Measurements from ENCODE around the gene HMGB2.
A peak's percentile ranks its signal among the peaks of the same experiment; 100 is the strongest.

Gene HMGB2

GRCh38 chr4:173334085-173334890 is at the start of gene HMGB2:
HMGB2 (minus strand) TSS chr4:173334358; CDS start chr4:173333649, 709 bp downstream.
- H3K4me1 Mint-ChIP-seq: peaks cover 26% of the 10 kb centered on the region
- H3K27ac Mint-ChIP-seq: peak within 1 kb of the TSS; percentile 99
- peak within 1 kb of the TSS; percentile 98 for H3K4me3 Mint-ChIP-seq

GRCh38 chr4:173382349-173382748 is 48.2 kb upstream of the HMGB2 start:
- Mint-ChIP-seq H3K9me3 (no peaks in the 10 kb centered on the region), H3K4me1 (no peaks in the 10 kb centered on the region), H3K36me3 (peaks cover 17% of the 10 kb centered on the region), H3K4me3 (no peak overlapping the region), H3K27ac (no peak overlapping the region)
- no peak for DNase-seq (ENCODE audit: low spot score in 2 of 2)
- ATAC-seq: no peak

More at GRCh38 chr4:173334085-173334890, at the start of gene HMGB2:
- Mint-ChIP-seq H3K36me3 (peaks cover 63% of the 10 kb centered on the region), H3K9me3 (no peaks in the 10 kb centered on the region)
- DNase-seq (ENCODE audit: low spot score in 2 of 2) (peak; percentile 94 to 99), ATAC-seq (peak; percentile 96)

- ATAC-seq: no peak
- Mint-ChIP-seq H3K4me1 (no peaks in the 10 kb centered on the region), H3K36me3 (peaks cover 24% of the 10 kb centered on the region), H3K4me3 (no peak overlapping the region), H3K9me3 (no peaks in the 10 kb centered on the region), H3K27ac (no peak overlapping the region)
- DNase-seq (ENCODE audit: low spot score in 2 of 2): no peak
Measured at GRCh38 chr4:173381610-173382009, 47.5 kb upstream of the HMGB2 start.

GRCh38 chr4:173380987-173381386 is 46.8 kb upstream of the HMGB2 start:
- no peaks in the 10 kb centered on the region for H3K4me1 Mint-ChIP-seq
- no peak for ATAC-seq
- no peak for DNase-seq (ENCODE audit: low spot score in 2 of 2)
- H3K36me3 Mint-ChIP-seq: peaks cover 31% of the 10 kb centered on the region
- H3K4me3 Mint-ChIP-seq: no peak overlapping the region
- no peak overlapping the region for H3K27ac Mint-ChIP-seq
- no peaks in the 10 kb centered on the region for H3K9me3 Mint-ChIP-seq

GRCh38 chr4:173379929-173380328 is 45.8 kb upstream of the HMGB2 start:
- Mint-ChIP-seq H3K27ac (no peak overlapping the region), H3K36me3 (peaks cover 41% of the 10 kb centered on the region), H3K4me1 (no peaks in the 10 kb centered on the region), H3K4me3 (no peak overlapping the region), H3K9me3 (no peaks in the 10 kb centered on the region)
- ATAC-seq (no peak), DNase-seq (ENCODE audit: low spot score in 2 of 2) (no peak)

- ATAC-seq (no peak), DNase-seq (ENCODE audit: low spot score in 2 of 2) (no peak)
- no peak overlapping the region for H3K4me3 Mint-ChIP-seq
- H3K4me1 Mint-ChIP-seq: peaks cover 7% of the 10 kb centered on the region
- peaks cover 84% of the 10 kb centered on the region for H3K36me3 Mint-ChIP-seq
- no peak overlapping the region for H3K27ac Mint-ChIP-seq
- no peaks in the 10 kb centered on the region for H3K9me3 Mint-ChIP-seq
Measured at GRCh38 chr4:173374588-173374987, 40.4 kb upstream of the HMGB2 start.

- peaks cover 72% of the 10 kb centered on the region for H3K36me3 Mint-ChIP-seq
- no peaks in the 10 kb centered on the region for H3K9me3 Mint-ChIP-seq
- peak; percentile 28 to 76 for DNase-seq (ENCODE audit: low spot score in 2 of 2)
- peaks cover 24% of the 10 kb centered on the region for H3K4me1 Mint-ChIP-seq
- H3K4me3 Mint-ChIP-seq: peak overlapping the region; percentile 94
- H3K27ac Mint-ChIP-seq: peak overlapping the region; percentile 95
- ATAC-seq: peak; percentile 34
Measured at GRCh38 chr4:173371292-173372192, 37.4 kb upstream of the HMGB2 start.

GRCh38 chr4:173370477-173371291 is 36.5 kb upstream of the HMGB2 start, which contains the start of gene SAP30:
SAP30 (plus strand) TSS chr4:173370954; CDS start chr4:173371183, 229 bp downstream.
- H3K27ac Mint-ChIP-seq: peak within 1 kb of the TSS; percentile 95
- no peaks in the 10 kb centered on the region for H3K9me3 Mint-ChIP-seq
- H3K4me3 Mint-ChIP-seq: peak within 1 kb of the TSS; percentile 94
- H3K4me1 Mint-ChIP-seq: peaks cover 27% of the 10 kb centered on the region
- peaks cover 64% of the 10 kb centered on the region for H3K36me3 Mint-ChIP-seq
- peak; percentile 77 to 93 for DNase-seq (ENCODE audit: low spot score in 2 of 2)
- ATAC-seq: peak; percentile 91

- no peaks in the 10 kb centered on the region for H3K9me3 Mint-ChIP-seq
- H3K36me3 Mint-ChIP-seq: peaks cover 58% of the 10 kb centered on the region
- H3K27ac Mint-ChIP-seq: peak overlapping the region; percentile 95
- peak; percentile 46 for ATAC-seq
- peak in 1 of 2 donors; percentile 76 for DNase-seq (ENCODE audit: low spot score in 2 of 2)
- peaks cover 33% of the 10 kb centered on the region for H3K4me1 Mint-ChIP-seq
- H3K4me3 Mint-ChIP-seq: peak overlapping the region; percentile 94
Measured at GRCh38 chr4:173370130-173370476, 35.9 kb upstream of the HMGB2 start.

GRCh38 chr4:173367946-173368345 is 33.8 kb upstream of the HMGB2 start:
- Mint-ChIP-seq H3K4me1 (peaks cover 30% of the 10 kb centered on the region), H3K4me3 (peak overlapping the region; percentile 94), H3K9me3 (no peaks in the 10 kb centered on the region), H3K36me3 (peaks cover 48% of the 10 kb centered on the region), H3K27ac (no peak overlapping the region)
- no peak for ATAC-seq
- no peak for DNase-seq (ENCODE audit: low spot score in 2 of 2)

- Mint-ChIP-seq H3K36me3 (peaks cover 51% of the 10 kb centered on the region), H3K4me3 (peak overlapping the region; percentile 94), H3K27ac (peak overlapping the region; percentile 30), H3K9me3 (no peaks in the 10 kb centered on the region), H3K4me1 (peaks cover 28% of the 10 kb centered on the region)
- DNase-seq (ENCODE audit: low spot score in 2 of 2): no peak
- ATAC-seq: no peak
Measured at GRCh38 chr4:173367285-173367684, 33.1 kb upstream of the HMGB2 start.

GRCh38 chr4:173365359-173365996 is 31.3 kb upstream of the HMGB2 start:
- ATAC-seq: no peak
- Mint-ChIP-seq H3K9me3 (no peaks in the 10 kb centered on the region), H3K27ac (no peak overlapping the region), H3K4me1 (peaks cover 28% of the 10 kb centered on the region), H3K36me3 (peaks cover 38% of the 10 kb centered on the region), H3K4me3 (no peak overlapping the region)
- no peak for DNase-seq (ENCODE audit: low spot score in 2 of 2)

- Mint-ChIP-seq H3K4me1 (peaks cover 19% of the 10 kb centered on the region), H3K36me3 (peaks cover 16% of the 10 kb centered on the region), H3K4me3 (no peak overlapping the region), H3K27ac (no peak overlapping the region), H3K9me3 (no peaks in the 10 kb centered on the region)
- no peak for ATAC-seq
- no peak for DNase-seq (ENCODE audit: low spot score in 2 of 2)
Measured at GRCh38 chr4:173362666-173363065, 28.5 kb upstream of the HMGB2 start.

- Mint-ChIP-seq H3K9me3 (no peaks in the 10 kb centered on the region), H3K4me3 (no peak overlapping the region), H3K4me1 (peaks cover 8% of the 10 kb centered on the region), H3K36me3 (peaks cover 16% of the 10 kb centered on the region), H3K27ac (no peak overlapping the region)
- ATAC-seq (no peak), DNase-seq (ENCODE audit: low spot score in 2 of 2) (no peak)
Measured at GRCh38 chr4:173360587-173361221, 26.5 kb upstream of the HMGB2 start.

Measured in stimulated activated effector memory CD8-positive, alpha-beta T cell treated with anti-CD3 and anti-CD28 coated beads, Interleukin-12 subunit alpha, Interleukin-12 subunit beta, amount 100 ng/mL, for 72 hours (primary cell).